ENCODE measurements around the gene PGAP3.
A peak's percentile ranks its signal among the peaks of the same experiment; 100 is the strongest.

Gene PGAP3

GRCh38 chr17:39647256-39647655, 40.6 kb downstream of the PGAP3 start:
- ATAC-seq (replicated peaks) (no peak), DNase-seq (no peak)
- Mint-ChIP-seq H3K9me3 (no peaks in the 10 kb centered on the region), H3K36me3 (ENCODE audit: insufficient read depth) (peaks cover 18% of the 10 kb centered on the region), H3K4me1 (ENCODE audit: low read depth in 2 of 2) (peaks cover 48 to 60% of the 10 kb centered on the region in 2 donors), H3K4me3 (no peak overlapping the region), H3K27me3 (no peaks in the 10 kb centered on the region), H3K27ac (no peak overlapping the region)

GRCh38 chr17:39643271-39643670, 44.6 kb downstream of the PGAP3 start:
- ATAC-seq (replicated peaks) (no peak), DNase-seq (no peak)
- peaks cover 64 to 67% of the 10 kb centered on the region in 2 donors for H3K4me1 Mint-ChIP-seq (ENCODE audit: low read depth in 2 of 2)
- H3K27ac Mint-ChIP-seq, result peak overlapping the region; percentile 67 to 74
- no peaks in the 10 kb centered on the region for H3K9me3 Mint-ChIP-seq
- H3K36me3 Mint-ChIP-seq (ENCODE audit: insufficient read depth), result peaks cover 14% of the 10 kb centered on the region
- H3K27me3 Mint-ChIP-seq, result no peaks in the 10 kb centered on the region
- H3K4me3 Mint-ChIP-seq, result no peak overlapping the region

GRCh38 chr17:39642291-39643074, 45.4 kb downstream of the PGAP3 start:
- H3K4me1 Mint-ChIP-seq (ENCODE audit: low read depth in 2 of 2), result peaks cover 71 to 75% of the 10 kb centered on the region in 2 donors

GRCh38 chr17:39641883-39642282, 46.0 kb downstream of the PGAP3 start:
- H3K4me3 Mint-ChIP-seq, result no peak overlapping the region
- no peaks in the 10 kb centered on the region for H3K27me3 Mint-ChIP-seq
- ATAC-seq (replicated peaks) (no peak), DNase-seq (no peak)
- no peaks in the 10 kb centered on the region for H3K9me3 Mint-ChIP-seq
- H3K27ac Mint-ChIP-seq, result peak overlapping the region; percentile 27 to 73
- peaks cover 10% of the 10 kb centered on the region for H3K36me3 Mint-ChIP-seq (ENCODE audit: insufficient read depth)
- peaks cover 71 to 76% of the 10 kb centered on the region in 2 donors for H3K4me1 Mint-ChIP-seq (ENCODE audit: low read depth in 2 of 2)

More at GRCh38 chr17:39642291-39643074, 45.4 kb downstream of the PGAP3 start:
- no peaks in the 10 kb centered on the region for H3K27me3 Mint-ChIP-seq
- no peak for ATAC-seq (replicated peaks)
- H3K4me3 Mint-ChIP-seq, result no peak overlapping the region
- H3K27ac Mint-ChIP-seq, result peak overlapping the region; percentile 32 to 74
- H3K36me3 Mint-ChIP-seq (ENCODE audit: insufficient read depth), result peaks cover 10% of the 10 kb centered on the region
- H3K9me3 Mint-ChIP-seq, result no peaks in the 10 kb centered on the region
- no peak for DNase-seq

GRCh38 chr17:39641097-39641496, 46.8 kb downstream of the PGAP3 start:
- H3K27me3 Mint-ChIP-seq, result no peaks in the 10 kb centered on the region
- no peak overlapping the region for H3K4me3 Mint-ChIP-seq
- ATAC-seq (replicated peaks), result no peak
- no peak for DNase-seq
- no peaks in the 10 kb centered on the region for H3K9me3 Mint-ChIP-seq
- peak overlapping the region; percentile 27 to 73 for H3K27ac Mint-ChIP-seq
- peaks cover 75 to 80% of the 10 kb centered on the region in 2 donors for H3K4me1 Mint-ChIP-seq (ENCODE audit: low read depth in 2 of 2)
- H3K36me3 Mint-ChIP-seq (ENCODE audit: insufficient read depth), result peaks cover 8% of the 10 kb centered on the region

GRCh38 chr17:39640591-39641031, 47.2 kb downstream of the PGAP3 start:
- H3K36me3 Mint-ChIP-seq (ENCODE audit: insufficient read depth), result peaks cover 3% of the 10 kb centered on the region
- peak overlapping the region in 1 of 2 donors; percentile 22 for H3K27ac Mint-ChIP-seq

GRCh38 chr17:39639566-39640458, 48.0 kb downstream of the PGAP3 start:
- H3K36me3 Mint-ChIP-seq (ENCODE audit: insufficient read depth), result peaks cover 1% of the 10 kb centered on the region

More at GRCh38 chr17:39640591-39641031, 47.2 kb downstream of the PGAP3 start:
- DNase-seq (no peak), ATAC-seq (replicated peaks) (no peak)
- Mint-ChIP-seq H3K4me3 (no peak overlapping the region), H3K27me3 (no peaks in the 10 kb centered on the region), H3K9me3 (no peaks in the 10 kb centered on the region), H3K4me1 (ENCODE audit: low read depth in 2 of 2) (peaks cover 75 to 77% of the 10 kb centered on the region in 2 donors)

GRCh38 chr17:39639043-39639442, 48.8 kb downstream of the PGAP3 start:
- no peaks in the 10 kb centered on the region for H3K27me3 Mint-ChIP-seq

More at GRCh38 chr17:39639566-39640458, 48.0 kb downstream of the PGAP3 start:
- DNase-seq (no peak), ATAC-seq (replicated peaks) (no peak)
- H3K4me1 Mint-ChIP-seq (ENCODE audit: low read depth in 2 of 2), result peaks cover 68 to 69% of the 10 kb centered on the region in 2 donors
- no peaks in the 10 kb centered on the region for H3K9me3 Mint-ChIP-seq
- H3K4me3 Mint-ChIP-seq, result peak overlapping the region; percentile 19 to 52
- H3K27me3 Mint-ChIP-seq, result no peaks in the 10 kb centered on the region
- H3K27ac Mint-ChIP-seq, result peak overlapping the region in 1 of 2 donors; percentile 20

GRCh38 chr17:39638317-39638716, 49.5 kb downstream of the PGAP3 start:
- Mint-ChIP-seq H3K4me3 (peak overlapping the region; percentile 86 to 93), H3K9me3 (no peaks in the 10 kb centered on the region), H3K27me3 (no peaks in the 10 kb centered on the region), H3K27ac (peak overlapping the region in 1 of 2 donors; percentile 93), H3K36me3 (ENCODE audit: insufficient read depth) (no peaks in the 10 kb centered on the region), H3K4me1 (ENCODE audit: low read depth in 2 of 2) (peaks cover 60 to 61% of the 10 kb centered on the region in 2 donors)
- DNase-seq, result no peak
- no peak for ATAC-seq (replicated peaks)

More at GRCh38 chr17:39639043-39639442, 48.8 kb downstream of the PGAP3 start:
- Mint-ChIP-seq H3K4me1 (ENCODE audit: low read depth in 2 of 2) (peaks cover 64 to 67% of the 10 kb centered on the region in 2 donors), H3K9me3 (no peaks in the 10 kb centered on the region), H3K36me3 (ENCODE audit: insufficient read depth) (no peaks in the 10 kb centered on the region), H3K27ac (no peak overlapping the region), H3K4me3 (peak overlapping the region; percentile 19 to 50)
- DNase-seq (no peak), ATAC-seq (replicated peaks) (no peak)

GRCh38 chr17:39636927-39637736, 50.7 kb downstream of the PGAP3 start, which contains the start of gene STARD3:
STARD3 (plus strand) TSS chr17:39637144; CDS start chr17:39653532, 16,388 bp downstream.
- H3K9me3 Mint-ChIP-seq, result no peaks in the 10 kb centered on the region
- H3K4me3 Mint-ChIP-seq, result peak within 1 kb of the TSS; percentile 86 to 93
- ATAC-seq (replicated peaks), result peak; percentile 90
- H3K36me3 Mint-ChIP-seq (ENCODE audit: insufficient read depth), result no peaks in the 10 kb centered on the region
- H3K4me1 Mint-ChIP-seq (ENCODE audit: low read depth in 2 of 2), result peaks cover 48 to 49% of the 10 kb centered on the region in 2 donors
- DNase-seq, result peak; percentile 83 to 84 (median 84)
- H3K27me3 Mint-ChIP-seq, result peaks cover 1 to 4% of the 10 kb centered on the region in 2 donors
- H3K27ac Mint-ChIP-seq, result peak within 1 kb of the TSS; percentile 73 to 93

GRCh38 chr17:39636587-39636926, 51.3 kb downstream of the PGAP3 start:
- peaks cover 43 to 44% of the 10 kb centered on the region in 2 donors for H3K4me1 Mint-ChIP-seq (ENCODE audit: low read depth in 2 of 2)
- DNase-seq (no peak), ATAC-seq (replicated peaks) (peak; percentile 2)
- H3K27me3 Mint-ChIP-seq, result peaks cover 7 to 10% of the 10 kb centered on the region in 2 donors
- H3K27ac Mint-ChIP-seq, result peak overlapping the region; percentile 73 to 93
- H3K4me3 Mint-ChIP-seq, result peak overlapping the region; percentile 86 to 93
- H3K9me3 Mint-ChIP-seq, result no peaks in the 10 kb centered on the region
- H3K36me3 Mint-ChIP-seq (ENCODE audit: insufficient read depth), result no peaks in the 10 kb centered on the region

- Mint-ChIP-seq H3K27ac (peak overlapping the region; percentile 73 to 93), H3K36me3 (ENCODE audit: insufficient read depth) (no peaks in the 10 kb centered on the region), H3K4me3 (peak overlapping the region; percentile 86 to 93), H3K9me3 (no peaks in the 10 kb centered on the region), H3K4me1 (ENCODE audit: low read depth in 2 of 2) (peaks cover 34 to 37% of the 10 kb centered on the region in 2 donors), H3K27me3 (peaks cover 15 to 18% of the 10 kb centered on the region in 2 donors)
- DNase-seq (no peak), ATAC-seq (replicated peaks) (no peak)
These were observed 52.2 kb downstream of the PGAP3 start for GRCh38 chr17:39635614-39636176.
